Activated CD8-positive, alpha-beta T cell treated with anti-CD3 and anti-CD28 coated beads, Interleukin-2, amount 10 ng/mL, durations not matched to agents 7 days and 5 days (primary cell): Measurements from ENCODE around the gene EIF1AX. TPM values are rescaled to one million over a fixed set of nuclear protein-coding genes. Genes with fewer than 3 reads are reported as not detected.
A peak's percentile ranks its signal among the peaks of the same experiment; 100 is the strongest.

Source experiments
- ATAC-seq: fragments of 150-1000 bp; cut with Tn5 transposase; one replicate; pipeline ENCODE4 v1.10.0; 2021; ENCODE audit warnings: moderate library complexity
- CTCF ChIA-PET: fragments of 350-600 bp; sonication (Branson Sonifier 250); formaldehyde crosslinking; loops from one replicate; lab custom pipeline; 2021; ENCODE audit warnings: antibody characterized with exemption; lab: Charles Lee
- POLR2A ChIA-PET: fragments of 350-600 bp; sonication (Branson Sonifier 250); formaldehyde crosslinking; loops from one replicate; lab custom pipeline; 2021; ENCODE audit warnings: antibody characterized with exemption; lab: Charles Lee
- DNase-seq: peaks from one replicate; pipeline ENCODE4 v3.0.0-alpha.2; 2020
- H3K27ac Mint-ChIP-seq: one replicate; pipeline ENCODE4 v1.8.0; 2021; ENCODE audit warnings: mild to moderate bottlenecking, mixed read lengths
- H3K27me3 Mint-ChIP-seq: one replicate; pipeline ENCODE4 v1.8.0; 2021; ENCODE audit warnings: low read depth, mixed read lengths
- H3K36me3 Mint-ChIP-seq: one replicate; pipeline ENCODE4 v1.8.0; 2021; ENCODE audit warnings: low read depth, mixed read lengths
- H3K4me1 Mint-ChIP-seq: one replicate; pipeline ENCODE4 v1.8.0; 2021; ENCODE audit warnings: low read depth, mixed read lengths
- H3K4me3 Mint-ChIP-seq: one replicate; pipeline ENCODE4 v1.8.0; 2021; ENCODE audit warnings: mild to moderate bottlenecking, mixed read lengths
- H3K9me3 Mint-ChIP-seq: one replicate; pipeline ENCODE4 v1.8.0; 2022; ENCODE audit warnings: mixed read lengths; ENCODE audit not compliant: insufficient read depth
- total RNA-seq, 2 experiments: library from RNA; stranded (reverse); gene quantifications; one replicate each; pipeline ENCODE4 v1.2.3, GENCODE V29; 2021

Gene EIF1AX
- total RNA-seq, 2 experiments from 2014 or later: 84.8 to 92.4 TPM

DNA sequence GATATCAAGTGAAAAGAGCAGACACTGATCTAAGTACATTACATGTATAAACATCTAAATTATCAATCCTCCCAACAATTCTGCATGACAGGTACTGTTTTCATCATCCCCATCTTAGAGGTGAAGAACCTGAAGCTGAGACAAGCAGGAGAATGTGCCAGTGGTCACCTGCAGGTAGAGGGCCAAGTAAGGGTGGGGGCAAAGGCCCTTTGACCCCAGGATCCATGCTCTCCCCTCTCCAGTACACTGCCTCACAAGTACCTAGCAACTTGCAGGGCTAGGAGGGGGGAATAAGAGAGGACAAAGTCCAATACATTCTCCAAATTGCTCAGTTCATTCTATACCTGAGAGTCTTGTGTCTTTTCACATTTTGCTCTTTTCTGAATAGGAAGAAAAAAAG, 16.7 kb downstream of the EIF1AX start:
- Mint-ChIP-seq H3K4me1 (no peaks in the 10 kb centered on the region), H3K4me3 (no peak overlapping the region), H3K27ac (no peak overlapping the region), H3K36me3 (peaks cover 11% of the 10 kb centered on the region), H3K27me3 (no peaks in the 10 kb centered on the region), H3K9me3 (no peaks in the 10 kb centered on the region)
- DNase-seq: no peak
- ATAC-seq: no peak
- POLR2A ChIA-PET: no interaction called here
- CTCF ChIA-PET: no interaction called here

DNA sequence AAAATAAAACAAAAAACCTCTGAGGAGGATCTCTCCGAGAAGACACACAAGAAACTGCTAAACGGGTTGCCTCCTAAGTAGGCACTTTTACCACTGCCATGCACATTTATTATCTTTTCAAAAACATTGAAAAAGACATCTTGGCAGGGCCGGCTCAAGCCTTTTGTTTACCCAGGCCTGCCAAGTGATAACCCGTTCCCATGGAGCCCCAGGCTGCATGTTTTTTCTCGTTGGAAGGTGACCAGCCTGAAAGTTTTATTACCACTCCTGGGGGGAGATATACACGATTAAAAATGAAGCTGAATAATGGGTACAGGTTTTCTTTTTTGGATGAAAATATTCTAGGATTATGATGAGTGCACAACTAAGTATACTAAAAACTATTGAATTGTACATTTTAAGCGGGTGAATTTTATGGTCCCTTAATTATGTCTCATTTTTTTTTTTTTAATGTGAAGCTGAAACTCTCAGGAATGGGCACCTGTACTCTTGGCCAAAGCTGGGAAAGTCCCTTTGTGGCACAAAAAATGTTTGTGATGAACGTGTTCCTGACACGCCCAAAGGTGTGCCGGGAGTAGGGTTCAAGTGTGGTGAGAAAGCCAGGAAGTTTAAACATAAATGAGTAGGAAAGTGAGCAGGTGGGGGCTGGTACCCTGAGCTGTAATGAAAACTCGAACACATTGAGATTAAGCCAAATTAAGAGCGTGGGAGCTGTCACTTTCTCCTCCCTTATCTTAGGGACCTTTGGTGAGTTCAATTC, 23.4 kb downstream of the EIF1AX start:
- peaks cover 8% of the 10 kb centered on the region for H3K27me3 Mint-ChIP-seq
- CTCF ChIA-PET: interaction anchor here (1.1 kb wide), 1 partner anchor 11 kb away, joined by 3 read pairs; no protein-coding TSS in a partner anchor
- no peak overlapping the region for H3K4me3 Mint-ChIP-seq
- H3K36me3 Mint-ChIP-seq: no peaks in the 10 kb centered on the region
- H3K4me1 Mint-ChIP-seq: peaks cover 17% of the 10 kb centered on the region
- no peak overlapping the region for H3K27ac Mint-ChIP-seq
- DNase-seq: no peak
- no peak for ATAC-seq
- POLR2A ChIA-PET: no interaction called here
- no peaks in the 10 kb centered on the region for H3K9me3 Mint-ChIP-seq

DNA sequence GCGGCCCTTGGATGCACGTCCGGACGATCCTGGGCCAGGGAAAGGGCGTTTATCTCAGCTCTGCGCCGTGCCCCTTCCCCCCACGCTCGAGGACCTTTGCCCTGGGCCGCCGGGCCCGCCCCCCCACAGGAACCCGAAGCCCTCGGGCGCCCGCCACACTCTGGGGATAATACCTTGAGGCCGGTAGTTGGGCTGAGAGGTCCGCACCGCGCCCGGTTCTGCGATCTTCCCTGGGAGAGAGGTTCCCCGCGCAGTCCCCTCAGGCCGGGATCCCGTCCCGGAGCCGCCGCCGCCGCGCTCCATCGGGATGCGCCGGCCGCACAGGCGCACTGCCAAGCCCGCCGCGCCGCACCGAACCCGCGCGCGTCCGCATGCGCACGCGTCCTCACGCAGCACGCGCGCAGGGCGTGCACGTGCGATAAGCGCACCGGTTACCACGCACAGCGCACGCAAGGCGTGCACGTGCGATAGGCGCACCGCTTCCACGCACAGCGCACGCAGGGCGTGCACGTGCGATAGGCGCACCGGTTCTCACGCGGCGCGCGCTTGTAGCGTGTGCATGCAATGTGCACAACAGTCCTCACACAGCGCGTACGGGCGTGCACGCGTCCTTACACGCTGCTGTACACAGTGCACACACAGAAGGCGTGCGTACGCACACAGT, 24.9 kb downstream of the EIF1AX start, which contains the start of gene MAP7D2:
Gene MAP7D2 (minus strand): TSS at position 331 of the 664 bp plus-strand sequence. CDS start 28 bp downstream, at position 303.
- Mint-ChIP-seq H3K9me3 (no peaks in the 10 kb centered on the region), H3K27ac (no peak within 1 kb of the TSS), H3K4me1 (peaks cover 17% of the 10 kb centered on the region), H3K36me3 (no peaks in the 10 kb centered on the region), H3K4me3 (peak within 1 kb of the TSS; percentile 42), H3K27me3 (peaks cover 8% of the 10 kb centered on the region)
- peak; percentile 29 for ATAC-seq
- DNase-seq: no peak
- CTCF ChIA-PET: no interaction called here
- POLR2A ChIA-PET: no interaction called here

DNA sequence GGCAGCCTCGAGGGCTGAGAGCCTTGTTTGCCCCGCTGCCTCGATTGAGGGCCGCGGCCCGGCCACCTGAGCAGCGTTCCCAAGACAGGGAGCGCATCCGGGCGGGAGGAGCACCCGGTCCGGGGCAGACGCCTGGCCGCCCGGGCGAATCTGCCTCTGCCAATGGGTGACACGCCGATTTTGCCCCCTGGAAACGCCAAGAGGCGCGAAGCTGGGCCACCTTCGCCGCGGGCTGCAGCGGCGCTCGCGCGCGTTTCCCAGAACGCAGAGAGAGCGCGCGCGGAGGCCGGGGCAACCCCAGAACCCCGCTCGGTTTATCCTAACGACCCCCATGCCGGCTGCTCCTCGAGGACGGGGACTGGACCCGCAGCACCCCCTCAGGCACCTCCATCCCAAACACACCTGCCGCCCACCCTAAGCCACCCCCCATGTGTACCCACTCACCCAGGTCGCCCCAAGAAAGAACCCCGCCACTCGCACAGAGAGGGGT, 25.5 kb downstream of the EIF1AX start:
- DNase-seq: no peak
- H3K36me3 Mint-ChIP-seq: no peaks in the 10 kb centered on the region
- CTCF ChIA-PET: no interaction called here

DNA sequence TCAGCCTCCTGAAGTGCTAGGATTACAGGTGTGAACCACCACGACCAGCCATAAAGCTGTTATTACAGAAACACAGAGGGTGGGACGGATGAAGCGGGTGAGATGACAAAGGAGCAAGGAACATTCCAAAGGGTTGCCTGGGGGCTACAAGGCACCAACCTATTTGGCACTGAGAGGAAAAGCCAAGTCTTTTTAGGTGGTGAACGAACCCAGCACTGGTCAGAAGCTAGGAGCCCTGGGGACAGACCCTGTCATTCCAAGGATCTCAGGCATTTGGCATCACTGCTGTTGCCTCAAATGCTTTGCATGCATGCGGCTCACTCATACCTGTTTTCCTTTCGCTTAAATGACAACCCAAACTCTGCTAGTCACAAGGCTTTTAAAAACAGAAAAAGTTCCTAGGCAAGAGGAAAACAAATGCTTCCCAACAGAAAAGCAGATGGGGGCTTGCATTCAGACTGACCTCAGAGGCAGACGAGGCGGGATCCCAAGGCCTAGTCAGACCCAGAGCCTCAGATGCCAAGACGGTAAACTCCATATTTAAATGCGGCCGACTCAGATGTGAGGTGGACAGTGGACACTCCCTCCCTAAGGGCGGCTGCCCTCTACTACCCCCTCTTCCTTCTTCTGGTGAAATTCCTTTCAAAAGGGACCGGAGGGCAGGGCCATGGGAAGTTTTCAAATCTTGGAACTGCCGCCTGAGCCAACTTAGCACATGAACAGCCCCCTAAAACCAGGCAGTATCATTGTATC, 29.4 kb downstream of the EIF1AX start:
- CTCF ChIA-PET: no interaction called here
- DNase-seq: no peak
- Mint-ChIP-seq H3K27ac (no peak overlapping the region), H3K27me3 (peaks cover 7% of the 10 kb centered on the region), H3K36me3 (no peaks in the 10 kb centered on the region), H3K9me3 (no peaks in the 10 kb centered on the region), H3K4me1 (peaks cover 13% of the 10 kb centered on the region), H3K4me3 (no peak overlapping the region)
- ATAC-seq: no peak
- POLR2A ChIA-PET: no interaction called here

More for the DNA sequence above, 25.5 kb downstream of the EIF1AX start:
- Mint-ChIP-seq H3K27me3 (peaks cover 8% of the 10 kb centered on the region), H3K4me1 (peaks cover 17% of the 10 kb centered on the region), H3K9me3 (no peaks in the 10 kb centered on the region), H3K4me3 (peak overlapping the region; percentile 42), H3K27ac (no peak overlapping the region)
- no peak for ATAC-seq
- POLR2A ChIA-PET: no interaction called here

DNA sequence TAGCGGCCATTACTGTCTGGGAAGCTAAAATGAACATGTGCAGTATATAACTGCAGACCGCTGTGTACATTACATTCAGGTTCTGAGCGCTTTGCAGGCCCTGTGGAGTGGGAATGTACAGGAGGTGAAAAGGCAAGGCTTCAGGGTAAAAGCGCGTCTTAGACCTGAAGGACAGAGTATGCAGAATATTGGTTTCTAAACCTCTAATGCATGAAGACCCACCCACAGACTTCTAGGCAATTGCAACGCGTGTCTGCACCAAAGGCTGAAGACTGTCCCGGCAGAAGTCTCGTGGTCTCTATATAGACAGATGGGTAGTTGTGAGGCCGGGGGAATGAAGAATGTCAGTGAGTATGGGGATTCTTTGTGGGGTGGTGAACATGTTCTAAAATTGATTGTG, 30.4 kb downstream of the EIF1AX start:
- H3K36me3 Mint-ChIP-seq: no peaks in the 10 kb centered on the region
- H3K27me3 Mint-ChIP-seq: peaks cover 5% of the 10 kb centered on the region
- no peak overlapping the region for H3K4me3 Mint-ChIP-seq
- H3K4me1 Mint-ChIP-seq: peaks cover 13% of the 10 kb centered on the region
- POLR2A ChIA-PET: no interaction called here
- no peaks in the 10 kb centered on the region for H3K9me3 Mint-ChIP-seq
- no peak overlapping the region for H3K27ac Mint-ChIP-seq
- DNase-seq: no peak
- ATAC-seq: no peak
- CTCF ChIA-PET: no interaction called here

DNA sequence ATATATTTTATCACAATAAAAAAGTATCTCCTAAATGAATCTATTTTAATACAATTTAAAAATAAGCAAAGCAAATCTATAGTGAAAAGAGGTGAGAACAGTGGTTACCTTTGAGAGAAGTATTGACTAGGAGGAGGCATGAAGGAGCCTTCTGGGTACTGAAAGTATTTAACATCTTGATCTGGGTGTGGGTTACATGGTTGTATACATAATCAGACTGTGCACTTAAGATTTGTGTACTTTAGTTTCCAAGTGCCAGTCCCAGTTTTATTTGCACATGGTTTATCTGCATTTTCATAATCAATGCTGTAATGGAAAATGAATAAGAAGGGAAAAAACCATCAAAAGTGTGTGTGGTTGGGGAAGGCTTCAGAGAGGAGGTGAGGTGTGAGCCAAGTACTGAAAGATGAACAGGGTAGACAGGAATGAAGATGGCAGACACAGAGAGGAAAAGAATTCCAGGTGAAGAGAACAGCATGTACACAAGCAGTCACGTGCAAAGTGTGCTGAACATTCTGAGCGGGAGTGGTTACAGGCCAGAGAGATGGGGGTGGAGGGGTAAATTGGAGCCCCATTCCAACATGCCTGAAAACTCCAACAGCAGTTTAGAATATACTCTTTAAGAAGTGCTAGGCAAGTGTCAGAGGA, 39.6 kb downstream of the EIF1AX start:
- ChIA-PET CTCF (no interaction called here), POLR2A (no interaction called here)
- Mint-ChIP-seq H3K27me3 (peaks cover 4% of the 10 kb centered on the region), H3K36me3 (no peaks in the 10 kb centered on the region), H3K4me3 (no peak overlapping the region), H3K9me3 (no peaks in the 10 kb centered on the region), H3K4me1 (no peaks in the 10 kb centered on the region), H3K27ac (no peak overlapping the region)
- no peak for ATAC-seq
- DNase-seq: no peak

DNA sequence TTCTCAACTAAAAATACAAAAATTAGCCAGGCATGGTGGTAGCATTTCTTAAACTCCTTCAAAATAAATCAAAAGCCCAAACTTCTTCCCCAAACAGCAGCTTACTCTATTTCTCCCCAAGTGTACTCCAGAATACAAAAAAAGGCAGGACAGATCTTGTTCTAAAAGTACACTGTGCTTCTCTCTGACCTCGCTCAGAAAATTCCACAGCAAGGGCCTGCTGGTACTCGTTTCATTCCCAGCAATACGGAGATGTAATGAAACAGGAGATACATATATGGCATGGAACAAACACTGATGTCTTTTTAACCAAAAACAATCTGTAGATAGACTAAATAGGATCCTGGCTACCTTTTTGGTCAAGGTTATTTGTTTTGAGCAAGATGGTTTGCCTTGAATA, 50.1 kb downstream of the EIF1AX start:
- no peaks in the 10 kb centered on the region for H3K27me3 Mint-ChIP-seq
- no peaks in the 10 kb centered on the region for H3K36me3 Mint-ChIP-seq
- no peak overlapping the region for H3K4me3 Mint-ChIP-seq
- DNase-seq (no peak), ATAC-seq (no peak)
- ChIA-PET POLR2A (no interaction called here), CTCF (interaction anchor here (0.7 kb wide), 1 partner anchor 12 kb away, joined by 3 read pairs; no protein-coding TSS in a partner anchor)
- H3K4me1 Mint-ChIP-seq: no peaks in the 10 kb centered on the region
- no peak overlapping the region for H3K27ac Mint-ChIP-seq
- H3K9me3 Mint-ChIP-seq: no peaks in the 10 kb centered on the region

DNA sequence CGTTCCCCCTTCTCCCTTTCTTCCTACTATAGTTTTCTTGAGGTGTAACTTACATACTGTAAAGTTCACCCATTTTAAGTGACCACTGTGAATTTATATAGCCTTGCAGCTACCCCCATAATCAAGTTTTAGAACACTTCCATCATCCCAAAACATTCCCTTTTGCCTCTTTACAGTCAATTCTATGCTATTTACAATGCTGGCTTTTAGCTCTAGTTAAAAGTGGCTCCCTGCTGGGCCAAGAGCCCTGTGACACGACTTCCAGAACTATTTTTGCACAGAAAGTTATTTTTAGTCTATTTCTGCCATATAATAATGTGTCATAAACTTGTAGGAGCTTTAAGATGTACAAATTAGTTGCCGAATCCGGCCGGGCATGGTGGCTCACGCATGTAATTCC, 51.8 kb downstream of the EIF1AX start:
- no peak overlapping the region for H3K4me3 Mint-ChIP-seq
- no peaks in the 10 kb centered on the region for H3K4me1 Mint-ChIP-seq

DNA sequence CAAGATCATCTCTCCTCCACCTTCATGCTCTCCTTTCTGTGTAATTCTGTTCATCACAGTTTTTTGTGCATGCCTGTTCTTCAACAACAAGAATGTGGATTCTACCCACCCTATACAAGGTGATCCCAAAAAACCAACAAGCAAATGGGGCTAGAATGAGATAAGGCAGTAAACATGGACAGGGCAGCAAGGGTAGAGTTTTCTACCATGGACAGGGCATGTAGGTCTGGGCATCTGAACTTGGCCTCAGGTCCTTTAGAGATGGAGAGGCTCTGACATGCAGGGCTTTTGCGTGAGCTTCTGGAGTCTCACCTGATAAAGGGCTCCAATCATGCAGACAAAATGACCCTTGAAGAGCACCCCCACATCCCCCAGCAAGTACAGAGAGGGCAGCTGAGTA, 61.4 kb downstream of the EIF1AX start:
- no peaks in the 10 kb centered on the region for H3K27me3 Mint-ChIP-seq
- no peaks in the 10 kb centered on the region for H3K9me3 Mint-ChIP-seq
- no peak for ATAC-seq
- no peaks in the 10 kb centered on the region for H3K4me1 Mint-ChIP-seq
- no peak for DNase-seq
- no peak overlapping the region for H3K27ac Mint-ChIP-seq
- ChIA-PET POLR2A (no interaction called here), CTCF (interaction anchor here (1.1 kb wide), 1 partner anchor 175 kb away, joined by 3 read pairs; no protein-coding TSS in a partner anchor)
- H3K36me3 Mint-ChIP-seq: no peaks in the 10 kb centered on the region
- no peak overlapping the region for H3K4me3 Mint-ChIP-seq

More for the DNA sequence above, 51.8 kb downstream of the EIF1AX start:
- H3K9me3 Mint-ChIP-seq: no peaks in the 10 kb centered on the region
- no peaks in the 10 kb centered on the region for H3K27me3 Mint-ChIP-seq
- ChIA-PET POLR2A (no interaction called here), CTCF (no interaction called here)
- no peak overlapping the region for H3K27ac Mint-ChIP-seq
- no peak for DNase-seq
- ATAC-seq: no peak
- no peaks in the 10 kb centered on the region for H3K36me3 Mint-ChIP-seq
